ENCODE measurements around the gene TNNT2. TPM values are rescaled to one million over a fixed set of nuclear protein-coding genes. Genes with fewer than 3 reads are reported as not detected.

The TNNT2 gene
- polyA plus RNA-seq, 2 donors: 7.1 to 7.5 TPM

GRCh38 chr1:201309416-201309815, 68.1 kb downstream of the TNNT2 start:
- H3K27me3 ChIP-seq (ENCODE audit: control insufficient read depth in 1 of 2, insufficient read depth in 2 of 2, low read length in 2 of 2): no peaks in the 10 kb centered on the region
- peak overlapping the region; percentile 94 to 99 for H3K27ac ChIP-seq (ENCODE audit: low read depth in 2 of 2, low read length in 1 of 2)
- peaks cover 14 to 48% of the 10 kb centered on the region in 2 donors for H3K4me1 ChIP-seq (ENCODE audit: control insufficient read depth in 2 of 2, insufficient read depth in 2 of 2, low read length in 1 of 2)
- H3K4me3 ChIP-seq (ENCODE audit: low read depth in 1 of 2, low read length in 2 of 2): no peak overlapping the region
- H3K36me3 ChIP-seq (ENCODE audit: control insufficient read depth in 2 of 2, insufficient read depth in 2 of 2, low read length in 1 of 2): peaks cover 4 to 10% of the 10 kb centered on the region in 2 donors
- WGBS, 2 donors: 6 to 11% methylated on average over 9 of the region's 9 CpGs
- no peaks in the 10 kb centered on the region for H3K9me3 ChIP-seq (ENCODE audit: control insufficient read depth in 2 of 2, insufficient read depth in 1 of 2, low read depth in 1 of 2, low read length in 1 of 2)

Other genes with a start within 250 kb of the TNNT2 start
- 10 to 100 TPM; 13.2 to 25.7 TPM for gene TMEM9, start 223.2 kb downstream of the TNNT2 start, polyA plus RNA-seq
- gene IGFN1, start 186.9 kb downstream of the TNNT2 start, polyA plus RNA-seq: under 1 TPM; 0.01 to 0.02 TPM
- 100 to 1,000 TPM; 124 to 282 TPM for gene PKP1, start 94.2 kb downstream of the TNNT2 start, polyA plus RNA-seq
- gene LAD1, start 21.6 kb upstream of the TNNT2 start, polyA plus RNA-seq: 100 to 1,000 TPM; 275 to 286 TPM
- gene TNNI1, start 44.0 kb upstream of the TNNT2 start, polyA plus RNA-seq: under 1 TPM; 0.02 to 0.14 TPM
- gene PHLDA3, start 91.5 kb upstream of the TNNT2 start, polyA plus RNA-seq: 10 to 100 TPM; 40.4 to 76.9 TPM
- 100 to 1,000 TPM; 174 to 333 TPM for gene CSRP1, start 129.4 kb upstream of the TNNT2 start, polyA plus RNA-seq
- 1 to 10 TPM; 3.9 to 4.6 TPM for gene NAV1, start 161.4 kb upstream of the TNNT2 start, polyA plus RNA-seq

All from esophagus (tissue), 2 donors.